ENCODE measurements around the gene SAC3D1.

The SAC3D1 gene

GRCh38 chr11:65026810-65027209 is 14.2 kb upstream of the SAC3D1 start:
- no peak for DNase-seq

- DNase-seq: peak; percentile 93
These were observed 13.6 kb upstream of the SAC3D1 start, which contains the start of gene SNX15 for GRCh38 chr11:65027213-65028067. Gene SNX15 (plus strand): TSS chr11:65027439. CDS start chr11:65027538, 99 bp downstream.

- DNase-seq: no peak
These were observed 8.8 kb upstream of the SAC3D1 start for GRCh38 chr11:65032216-65032615.

GRCh38 chr11:65034423-65034822 is 6.6 kb upstream of the SAC3D1 start:
- DNase-seq: no peak

- DNase-seq: no peak
These were observed 5.4 kb upstream of the SAC3D1 start for GRCh38 chr11:65035579-65035978.

GRCh38 chr11:65036931-65037330 is 4.1 kb upstream of the SAC3D1 start:
- DNase-seq: no peak

GRCh38 chr11:65040520-65040846 is 527 bp upstream of the SAC3D1 start:
- DNase-seq: no peak

GRCh38 chr11:65042891-65043290 is 1.9 kb downstream of the SAC3D1 start:
- no peak for DNase-seq

- DNase-seq: no peak
These were observed 3.0 kb downstream of the SAC3D1 start for GRCh38 chr11:65043881-65044501.

- no peak for DNase-seq
These were observed 4.1 kb downstream of the SAC3D1 start for GRCh38 chr11:65045061-65045460.

GRCh38 chr11:65045728-65046127 is 4.7 kb downstream of the SAC3D1 start:
- no peak for DNase-seq

- peak; percentile 53 for DNase-seq
These were observed 6.8 kb downstream of the SAC3D1 start for GRCh38 chr11:65047581-65048422.

GRCh38 chr11:65051398-65051858 is 10.4 kb downstream of the SAC3D1 start:
- no peak for DNase-seq

GRCh38 chr11:65053827-65054508 is 13.0 kb downstream of the SAC3D1 start:
- DNase-seq: peak; percentile 37

GRCh38 chr11:65055538-65055937 is 14.5 kb downstream of the SAC3D1 start:
- no peak for DNase-seq

- no peak for DNase-seq
These were observed 16.0 kb downstream of the SAC3D1 start for GRCh38 chr11:65056999-65057398.

GRCh38 chr11:65057526-65057925 is 16.5 kb downstream of the SAC3D1 start:
- no peak for DNase-seq

GRCh38 chr11:65058012-65058411 is 17.0 kb downstream of the SAC3D1 start:
- no peak for DNase-seq

GRCh38 chr11:65058419-65059054 is 17.5 kb downstream of the SAC3D1 start, which contains the start of gene NAALADL1:
Gene NAALADL1 (minus strand): TSS chr11:65058553. CDS start chr11:65058521, 32 bp downstream.
- DNase-seq: no peak

- no peak for DNase-seq
These were observed 18.5 kb downstream of the SAC3D1 start for GRCh38 chr11:65059523-65059922.

- no peak for DNase-seq
These were observed 19.2 kb downstream of the SAC3D1 start for GRCh38 chr11:65059959-65060824.
